HEK293 (cell line): ENCODE measurements around the gene RCSD1.

ENCODE experiments used
- ZNF114 ChIP-seq: fragments of 450-650 bp; formaldehyde crosslinking; IDR thresholded peaks from 2 replicates; pipeline ENCODE4 v1.5.0; 2017; ENCODE audit warnings: missing biosample characterization, missing genetic modification characterization
- ZNF248 ChIP-seq: fragments of 450-650 bp; formaldehyde crosslinking; IDR thresholded peaks from 2 replicates; pipeline ENCODE4 v1.5.1; 2017; ENCODE audit warnings: missing biosample characterization, missing genetic modification characterization
- TF ChIP-seq, protein P1 (sequence below): fragments of 450-650 bp; formaldehyde crosslinking; IDR thresholded peaks from 2 replicates; pipeline ENCODE4 v1.5.1; 2016; ENCODE audit warnings: missing biosample characterization, missing genetic modification characterization
- TF ChIP-seq, protein P2 (sequence below): fragments of 450-650 bp; formaldehyde crosslinking; IDR thresholded peaks from 2 replicates; pipeline ENCODE4 v1.5.1; 2016; ENCODE audit warnings: missing biosample characterization, missing genetic modification characterization

DNA sequence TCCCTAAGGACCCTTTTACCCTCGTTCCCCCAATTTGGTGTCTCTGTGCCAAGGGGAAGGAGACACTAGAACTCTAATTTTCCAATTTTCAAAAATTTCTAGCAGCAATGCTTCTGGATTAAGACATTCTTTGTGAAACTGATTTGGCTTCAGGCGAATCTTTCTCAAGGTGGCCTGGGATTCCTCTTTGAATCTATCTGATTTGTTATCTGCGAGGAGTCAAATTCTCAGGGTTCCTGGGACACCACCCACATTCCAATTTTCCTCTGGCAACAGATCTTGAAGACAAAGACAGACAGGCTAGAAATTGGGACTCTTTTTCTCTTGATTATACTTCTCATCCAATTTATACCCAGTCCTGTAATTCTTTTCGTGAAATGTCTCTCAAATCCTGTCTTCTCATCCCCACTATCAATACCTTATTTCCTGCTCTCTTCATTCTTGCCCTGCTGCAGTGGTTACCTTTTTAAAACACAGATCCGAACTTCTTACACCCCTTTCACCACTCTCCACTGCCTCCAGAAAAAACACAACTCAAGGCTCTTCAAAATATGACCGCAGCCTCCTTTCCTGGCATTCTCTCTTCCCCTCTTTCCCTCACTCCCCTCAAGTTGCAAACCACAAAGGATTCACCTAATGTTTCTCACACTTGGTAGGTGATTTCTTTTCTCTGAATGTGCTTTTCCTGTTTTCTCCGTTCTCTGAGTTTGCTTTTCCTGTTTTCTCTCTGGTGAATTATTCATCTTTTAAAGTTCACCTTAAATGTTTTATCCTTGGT, 89.1 kb downstream of the RCSD1 start:
- TF ChIP-seq, protein P1, sequence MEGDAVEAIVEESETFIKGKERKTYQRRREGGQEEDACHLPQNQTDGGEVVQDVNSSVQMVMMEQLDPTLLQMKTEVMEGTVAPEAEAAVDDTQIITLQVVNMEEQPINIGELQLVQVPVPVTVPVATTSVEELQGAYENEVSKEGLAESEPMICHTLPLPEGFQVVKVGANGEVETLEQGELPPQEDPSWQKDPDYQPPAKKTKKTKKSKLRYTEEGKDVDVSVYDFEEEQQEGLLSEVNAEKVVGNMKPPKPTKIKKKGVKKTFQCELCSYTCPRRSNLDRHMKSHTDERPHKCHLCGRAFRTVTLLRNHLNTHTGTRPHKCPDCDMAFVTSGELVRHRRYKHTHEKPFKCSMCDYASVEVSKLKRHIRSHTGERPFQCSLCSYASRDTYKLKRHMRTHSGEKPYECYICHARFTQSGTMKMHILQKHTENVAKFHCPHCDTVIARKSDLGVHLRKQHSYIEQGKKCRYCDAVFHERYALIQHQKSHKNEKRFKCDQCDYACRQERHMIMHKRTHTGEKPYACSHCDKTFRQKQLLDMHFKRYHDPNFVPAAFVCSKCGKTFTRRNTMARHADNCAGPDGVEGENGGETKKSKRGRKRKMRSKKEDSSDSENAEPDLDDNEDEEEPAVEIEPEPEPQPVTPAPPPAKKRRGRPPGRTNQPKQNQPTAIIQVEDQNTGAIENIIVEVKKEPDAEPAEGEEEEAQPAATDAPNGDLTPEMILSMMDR (tag by site-specific recombination) = no peak
- no peak for TF ChIP-seq ZNF114 (tag by site-specific recombination)
- TF ChIP-seq, protein P2, sequence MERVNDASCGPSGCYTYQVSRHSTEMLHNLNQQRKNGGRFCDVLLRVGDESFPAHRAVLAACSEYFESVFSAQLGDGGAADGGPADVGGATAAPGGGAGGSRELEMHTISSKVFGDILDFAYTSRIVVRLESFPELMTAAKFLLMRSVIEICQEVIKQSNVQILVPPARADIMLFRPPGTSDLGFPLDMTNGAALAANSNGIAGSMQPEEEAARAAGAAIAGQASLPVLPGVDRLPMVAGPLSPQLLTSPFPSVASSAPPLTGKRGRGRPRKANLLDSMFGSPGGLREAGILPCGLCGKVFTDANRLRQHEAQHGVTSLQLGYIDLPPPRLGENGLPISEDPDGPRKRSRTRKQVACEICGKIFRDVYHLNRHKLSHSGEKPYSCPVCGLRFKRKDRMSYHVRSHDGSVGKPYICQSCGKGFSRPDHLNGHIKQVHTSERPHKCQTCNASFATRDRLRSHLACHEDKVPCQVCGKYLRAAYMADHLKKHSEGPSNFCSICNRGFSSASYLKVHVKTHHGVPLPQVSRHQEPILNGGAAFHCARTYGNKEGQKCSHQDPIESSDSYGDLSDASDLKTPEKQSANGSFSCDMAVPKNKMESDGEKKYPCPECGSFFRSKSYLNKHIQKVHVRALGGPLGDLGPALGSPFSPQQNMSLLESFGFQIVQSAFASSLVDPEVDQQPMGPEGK (tag by site-specific recombination) = no peak
- TF ChIP-seq ZNF248 = no peak
